ENCODE measurements around the gene BANP. TPM values are rescaled to one million over a fixed set of nuclear protein-coding genes. Genes with fewer than 3 reads are reported as not detected.
A peak's percentile ranks its signal among the peaks of the same experiment; 100 is the strongest.

Gene BANP
- total RNA-seq, 4 donors from 2014 or later: 7.4 to 45.5 (median 20.3) TPM

DNA sequence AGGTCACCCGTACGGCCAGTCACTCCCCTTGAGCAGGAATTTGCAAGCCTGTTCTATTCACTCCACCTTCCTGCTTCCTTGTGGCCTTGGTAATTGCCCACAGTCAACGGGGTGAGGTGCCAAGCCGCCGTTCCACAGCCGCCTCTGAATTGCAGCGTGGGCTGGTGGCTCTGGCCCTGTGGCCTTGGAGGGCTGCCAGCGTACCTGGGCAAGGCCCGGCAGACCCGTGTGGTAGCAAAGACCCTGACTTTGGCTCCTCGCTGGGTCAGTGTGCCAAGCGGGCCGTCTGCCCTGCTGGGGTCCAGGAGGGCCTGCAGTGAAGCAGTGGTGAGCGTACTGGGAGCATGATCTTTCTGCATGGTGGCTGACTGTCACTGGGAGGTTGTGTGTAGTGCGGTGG lies 3.6 kb downstream of the BANP start:
- H3K27ac ChIP-seq: no peak overlapping the region
- peaks cover 0 to 3% of the 10 kb centered on the region in 2 donors for H3K4me1 ChIP-seq
- H3K27me3 ChIP-seq: no peaks in the 10 kb centered on the region
- no peaks in the 10 kb centered on the region for H3K36me3 ChIP-seq
- DNase-seq: no peak
- H3K4me3 ChIP-seq: no peak overlapping the region
- no peaks in the 10 kb centered on the region for H3K9me3 ChIP-seq
- intact Hi-C loops (cut with DNase I; ENCODE audit: low total_unique reads): no loop called here
- TF ChIP-seq POLR2A (IDR thresholded peaks at IDR 0.05): no peak
- TF ChIP-seq, protein P1, sequence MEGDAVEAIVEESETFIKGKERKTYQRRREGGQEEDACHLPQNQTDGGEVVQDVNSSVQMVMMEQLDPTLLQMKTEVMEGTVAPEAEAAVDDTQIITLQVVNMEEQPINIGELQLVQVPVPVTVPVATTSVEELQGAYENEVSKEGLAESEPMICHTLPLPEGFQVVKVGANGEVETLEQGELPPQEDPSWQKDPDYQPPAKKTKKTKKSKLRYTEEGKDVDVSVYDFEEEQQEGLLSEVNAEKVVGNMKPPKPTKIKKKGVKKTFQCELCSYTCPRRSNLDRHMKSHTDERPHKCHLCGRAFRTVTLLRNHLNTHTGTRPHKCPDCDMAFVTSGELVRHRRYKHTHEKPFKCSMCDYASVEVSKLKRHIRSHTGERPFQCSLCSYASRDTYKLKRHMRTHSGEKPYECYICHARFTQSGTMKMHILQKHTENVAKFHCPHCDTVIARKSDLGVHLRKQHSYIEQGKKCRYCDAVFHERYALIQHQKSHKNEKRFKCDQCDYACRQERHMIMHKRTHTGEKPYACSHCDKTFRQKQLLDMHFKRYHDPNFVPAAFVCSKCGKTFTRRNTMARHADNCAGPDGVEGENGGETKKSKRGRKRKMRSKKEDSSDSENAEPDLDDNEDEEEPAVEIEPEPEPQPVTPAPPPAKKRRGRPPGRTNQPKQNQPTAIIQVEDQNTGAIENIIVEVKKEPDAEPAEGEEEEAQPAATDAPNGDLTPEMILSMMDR (IDR thresholded peaks at IDR 0.05): no peak

DNA sequence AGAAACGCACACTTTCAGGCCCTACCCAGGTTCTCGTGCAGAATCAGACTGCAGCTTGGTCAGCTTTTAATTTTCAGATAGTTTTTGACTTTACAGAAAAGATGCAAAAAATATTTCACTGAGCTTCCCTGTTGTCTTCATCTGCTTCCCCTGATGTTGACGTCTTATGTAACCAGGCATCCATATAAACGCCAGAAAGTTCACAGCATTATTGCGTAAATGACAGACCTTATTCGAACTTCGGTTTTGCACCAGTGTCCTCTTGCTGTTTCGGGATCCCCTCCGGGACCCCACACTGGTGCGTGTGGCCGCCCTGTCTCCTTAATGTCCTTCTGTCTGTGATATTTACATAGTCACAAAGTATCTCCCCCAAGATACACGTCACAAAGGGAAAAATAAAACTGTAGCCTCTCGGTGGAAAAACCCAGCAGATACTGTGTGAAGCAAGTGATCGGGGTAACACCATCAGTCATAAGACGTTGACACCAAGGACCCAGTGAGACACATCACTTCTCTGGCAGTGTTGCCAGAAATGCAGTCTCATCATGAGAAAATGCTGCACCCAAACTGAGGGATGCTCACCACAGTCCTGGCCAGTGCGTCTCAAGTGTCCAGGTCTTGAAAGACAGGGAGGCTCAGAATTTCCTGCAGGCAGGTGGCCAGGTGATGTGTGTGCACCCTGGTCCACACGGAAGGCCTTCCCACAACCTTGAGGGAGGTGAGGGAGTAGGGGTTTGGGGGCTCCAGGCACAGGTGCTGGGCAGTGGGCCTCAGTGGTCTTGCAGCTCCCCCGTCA lies 4.3 kb downstream of the BANP start:
- peaks cover 0 to 3% of the 10 kb centered on the region in 2 donors for H3K4me1 ChIP-seq
- no peak overlapping the region for H3K4me3 ChIP-seq
- no peak for DNase-seq
- no peaks in the 10 kb centered on the region for H3K36me3 ChIP-seq
- no peaks in the 10 kb centered on the region for H3K9me3 ChIP-seq
- intact Hi-C loops (cut with DNase I; ENCODE audit: low total_unique reads): no loop called here
- no peaks in the 10 kb centered on the region for H3K27me3 ChIP-seq
- H3K27ac ChIP-seq: no peak overlapping the region
- no peak for TF ChIP-seq POLR2A (IDR thresholded peaks at IDR 0.05)
- TF ChIP-seq, protein P1 (IDR thresholded peaks at IDR 0.05): no peak

DNA sequence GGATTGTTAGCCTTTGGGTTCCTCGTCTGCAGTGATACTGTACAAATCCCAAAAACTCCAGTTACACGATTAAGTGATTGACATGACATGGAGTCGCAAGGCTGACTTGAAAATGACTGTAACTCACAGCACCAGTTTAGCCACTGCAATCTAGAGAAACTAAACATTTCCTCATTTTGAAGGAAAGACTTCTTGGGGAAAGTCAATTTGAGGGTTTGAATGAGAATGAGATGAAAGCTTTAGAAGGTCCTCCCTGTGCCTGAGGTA lies 4.8 kb downstream of the BANP start:
- Histone ChIP-seq H3K27ac (no peak overlapping the region), H3K27me3 (no peaks in the 10 kb centered on the region), H3K36me3 (no peaks in the 10 kb centered on the region), H3K4me3 (no peak overlapping the region), H3K4me1 (peaks cover 0 to 3% of the 10 kb centered on the region in 2 donors), H3K9me3 (no peaks in the 10 kb centered on the region)
- no peak for TF ChIP-seq POLR2A (IDR thresholded peaks at IDR 0.05)
- TF ChIP-seq, protein P1 (IDR thresholded peaks at IDR 0.05): no peak
- no peak for DNase-seq
- intact Hi-C loops (cut with DNase I; ENCODE audit: low total_unique reads): no loop called here

DNA sequence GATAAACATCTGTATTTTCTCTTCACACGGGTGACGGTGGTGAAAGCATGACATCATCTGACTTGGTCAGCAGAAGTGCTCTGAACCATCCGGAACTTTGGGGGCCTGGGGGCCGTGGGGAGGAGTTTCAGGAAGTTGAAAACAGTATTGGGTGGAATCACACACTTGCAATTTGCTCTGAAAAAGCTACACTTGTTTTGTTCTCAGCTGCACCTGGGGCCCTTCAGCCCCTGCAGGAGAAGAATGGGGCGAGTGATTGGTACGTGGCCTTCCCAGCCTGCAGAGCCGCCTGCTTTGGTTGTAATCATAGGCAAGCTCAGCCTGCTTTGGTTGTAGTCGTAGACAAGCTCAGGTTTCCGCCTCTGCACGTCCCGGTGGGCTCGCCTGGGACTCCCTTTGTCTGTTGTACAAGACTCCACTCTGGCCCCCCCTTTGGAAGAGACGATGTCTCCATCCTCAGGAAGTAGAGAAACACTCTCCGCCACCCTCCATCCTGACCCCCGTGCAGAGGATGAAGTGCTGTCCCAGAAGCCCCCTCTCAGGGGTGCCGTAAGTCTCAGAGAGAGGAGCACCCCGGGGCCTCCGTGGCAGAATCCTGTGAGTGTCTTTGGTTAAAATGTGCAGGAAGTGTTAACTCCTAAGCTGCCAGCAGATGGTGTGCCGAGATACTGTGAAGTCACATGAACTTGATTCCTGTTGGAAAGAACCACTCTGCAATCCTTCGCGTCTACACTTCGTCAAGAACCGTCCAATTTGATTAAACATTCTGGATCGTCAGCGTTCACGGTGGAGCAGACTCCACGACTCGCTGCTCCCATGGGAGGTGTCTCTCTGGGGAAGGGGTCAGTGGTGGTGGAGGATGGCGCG lies 5.4 kb downstream of the BANP start:
- intact Hi-C loops (cut with DNase I; ENCODE audit: low total_unique reads): no loop called here
- Histone ChIP-seq H3K9me3 (no peaks in the 10 kb centered on the region), H3K27ac (peak overlapping the region in 1 of 2 donors; percentile 33), H3K4me3 (no peak overlapping the region), H3K27me3 (no peaks in the 10 kb centered on the region), H3K36me3 (no peaks in the 10 kb centered on the region), H3K4me1 (peaks cover 0 to 3% of the 10 kb centered on the region in 2 donors)
- TF ChIP-seq, protein P1 (IDR thresholded peaks at IDR 0.05): no peak
- no peak for TF ChIP-seq POLR2A (IDR thresholded peaks at IDR 0.05)
- DNase-seq: no peak
